Thyroid gland (tissue), 4 donors: Measurements from ENCODE around the gene HIP1.
"Not testable (repeated sequence)": the region's sequence is repeated elsewhere in the genome, so short reads cannot be mapped to it uniquely, and the experiment has no call there.

ENCODE experiments used
- POLR2A ChIP-seq, 2 donors: fragments of 450-650 bp; IDR thresholded peaks; one replicate each; pipeline ENCODE4 v1.6.1; 2017; ENCODE audit warnings: antibody characterized with exemption in 2 of 2, mild to moderate bottlenecking in 2 of 2, moderate library complexity in 1 of 2
- TF ChIP-seq, protein P1 (sequence below), 6 experiments: fragments of 200-600 bp in 3 of 6; fragments of 450-650 bp in 3 of 6; sonication (generic) in 3 of 6; IDR thresholded peaks; one replicate each; pipeline ENCODE4 v1.5.1; 2016 to 2019; ENCODE audit warnings: antibody characterized with exemption in 6 of 6, mild to moderate bottlenecking in 2 of 6, inconsistent platforms in 1 of 6, moderate library complexity in 1 of 6

DNA sequence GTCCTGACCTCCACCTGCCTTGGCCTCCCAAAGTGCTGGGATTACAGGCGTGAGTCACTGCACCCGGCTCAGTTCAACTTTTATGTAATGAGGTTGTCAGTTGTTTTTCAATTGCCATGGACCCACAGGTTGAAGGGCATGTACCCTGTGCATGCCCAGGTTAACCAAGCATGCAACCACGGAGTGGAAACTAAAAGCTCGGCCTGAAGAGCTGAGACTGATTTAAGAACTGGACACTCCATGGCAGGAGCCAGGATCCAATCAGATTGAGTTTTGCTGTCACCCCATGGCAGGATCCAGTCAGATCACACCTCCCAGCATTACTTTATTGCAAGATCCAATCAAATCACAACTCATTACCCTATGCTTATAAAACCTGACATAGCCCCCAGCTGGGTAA is 229.7 kb downstream of the HIP1 start:
- TF ChIP-seq, protein P1, sequence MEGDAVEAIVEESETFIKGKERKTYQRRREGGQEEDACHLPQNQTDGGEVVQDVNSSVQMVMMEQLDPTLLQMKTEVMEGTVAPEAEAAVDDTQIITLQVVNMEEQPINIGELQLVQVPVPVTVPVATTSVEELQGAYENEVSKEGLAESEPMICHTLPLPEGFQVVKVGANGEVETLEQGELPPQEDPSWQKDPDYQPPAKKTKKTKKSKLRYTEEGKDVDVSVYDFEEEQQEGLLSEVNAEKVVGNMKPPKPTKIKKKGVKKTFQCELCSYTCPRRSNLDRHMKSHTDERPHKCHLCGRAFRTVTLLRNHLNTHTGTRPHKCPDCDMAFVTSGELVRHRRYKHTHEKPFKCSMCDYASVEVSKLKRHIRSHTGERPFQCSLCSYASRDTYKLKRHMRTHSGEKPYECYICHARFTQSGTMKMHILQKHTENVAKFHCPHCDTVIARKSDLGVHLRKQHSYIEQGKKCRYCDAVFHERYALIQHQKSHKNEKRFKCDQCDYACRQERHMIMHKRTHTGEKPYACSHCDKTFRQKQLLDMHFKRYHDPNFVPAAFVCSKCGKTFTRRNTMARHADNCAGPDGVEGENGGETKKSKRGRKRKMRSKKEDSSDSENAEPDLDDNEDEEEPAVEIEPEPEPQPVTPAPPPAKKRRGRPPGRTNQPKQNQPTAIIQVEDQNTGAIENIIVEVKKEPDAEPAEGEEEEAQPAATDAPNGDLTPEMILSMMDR (IDR thresholded peaks at IDR 0.05), result not testable (repeated sequence)
- TF ChIP-seq POLR2A (IDR thresholded peaks at IDR 0.05), result not testable (repeated sequence)
